ENCODE data around the gene PUSL1. TPM values are rescaled to one million over a fixed set of nuclear protein-coding genes. Genes with fewer than 3 reads are reported as not detected.

The PUSL1 gene
- total and polyA plus RNA-seq, 2 of the 13 experiments (the other 11 are each of a cell fraction or from before 2014, with no cell fraction given): 8.3 to 22.2 TPM

DNA sequence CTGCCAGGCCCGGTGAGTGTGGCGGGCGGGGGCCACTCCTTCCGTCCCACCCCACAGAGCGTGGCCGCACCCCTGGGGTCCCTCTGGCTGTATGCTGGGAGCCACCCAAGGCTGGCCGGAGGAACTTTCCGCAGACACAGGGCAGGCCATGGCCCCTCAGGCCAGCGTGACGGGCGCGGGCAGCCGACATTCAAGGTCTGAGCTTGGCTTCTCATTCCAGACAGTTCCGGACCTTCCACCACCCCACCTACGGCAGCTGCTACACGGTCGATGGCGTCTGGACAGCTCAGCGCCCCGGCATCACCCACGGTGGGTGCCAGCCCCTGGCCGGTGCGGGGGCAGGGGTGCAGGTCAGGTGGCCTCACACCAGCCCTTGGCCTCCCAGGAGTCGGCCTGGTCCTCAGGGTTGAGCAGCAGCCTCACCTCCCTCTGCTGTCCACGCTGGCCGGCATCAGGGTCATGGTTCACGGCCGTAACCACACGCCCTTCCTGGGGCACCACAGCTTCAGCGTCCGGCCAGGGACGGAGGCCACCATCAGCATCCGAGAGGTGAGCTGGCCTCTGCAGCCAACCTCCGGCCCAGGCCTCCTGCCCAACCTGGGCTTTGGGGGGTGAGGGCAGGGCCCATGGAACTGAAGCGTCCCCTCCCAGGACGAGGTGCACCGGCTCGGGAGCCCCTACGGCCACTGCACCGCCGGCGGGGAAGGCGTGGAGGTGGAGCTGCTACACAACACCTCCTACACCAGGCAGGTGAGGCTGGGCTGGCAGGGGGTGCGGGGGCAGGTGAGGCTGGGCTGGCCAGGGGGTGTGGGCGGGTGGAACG is 20.9 kb upstream of the PUSL1 start (continued):
- TF ChIP-seq, protein P1, sequence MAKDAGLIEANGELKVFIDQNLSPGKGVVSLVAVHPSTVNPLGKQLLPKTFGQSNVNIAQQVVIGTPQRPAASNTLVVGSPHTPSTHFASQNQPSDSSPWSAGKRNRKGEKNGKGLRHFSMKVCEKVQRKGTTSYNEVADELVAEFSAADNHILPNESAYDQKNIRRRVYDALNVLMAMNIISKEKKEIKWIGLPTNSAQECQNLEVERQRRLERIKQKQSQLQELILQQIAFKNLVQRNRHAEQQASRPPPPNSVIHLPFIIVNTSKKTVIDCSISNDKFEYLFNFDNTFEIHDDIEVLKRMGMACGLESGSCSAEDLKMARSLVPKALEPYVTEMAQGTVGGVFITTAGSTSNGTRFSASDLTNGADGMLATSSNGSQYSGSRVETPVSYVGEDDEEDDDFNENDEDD (CRISPR knock-in tag; IDR thresholded peaks at IDR 0.05; ENCODE audit: borderline replicate concordance): no peak
- TF ChIP-seq TBL1XR1 (IDR thresholded peaks at IDR 0.05; ENCODE audit: borderline replicate concordance, low read length, partially characterized antibody) (no peak), HOXA9 (CRISPR knock-in tag; IDR thresholded peaks at IDR 0.05; ENCODE audit: borderline replicate concordance) (no peak), CC2D1A (CRISPR knock-in tag; IDR thresholded peaks at IDR 0.05) (no peak), NCOR1 (IDR thresholded peaks at IDR 0.05; ENCODE audit: borderline replicate concordance, low read length) (no peak), DNMT1 (CRISPR knock-in tag; IDR thresholded peaks at IDR 0.05) (no peak), NFKBIZ (CRISPR knock-in tag; IDR thresholded peaks at IDR 0.05) (no peak), ZNF234 (CRISPR knock-in tag; conservative IDR thresholded peaks at IDR 0.05) (no peak), HOXA3 (CRISPR knock-in tag; IDR thresholded peaks at IDR 0.05) (peak; percentile 89), AGO2 (optimal IDR thresholded peaks at IDR 0.05; ENCODE audit: low read depth, low read length) (no peak), ZSCAN30 (CRISPR knock-in tag; IDR thresholded peaks at IDR 0.05) (no peak), ZNF790 (CRISPR knock-in tag; IDR thresholded peaks at IDR 0.05; ENCODE audit: borderline replicate concordance) (no peak), AKAP8 (CRISPR knock-in tag; IDR thresholded peaks at IDR 0.05) (no peak), RARA (CRISPR knock-in tag; IDR thresholded peaks at IDR 0.05) (peak; percentile 42; the same call in 1 of the 2 replicates), SRSF1 (optimal IDR thresholded peaks at IDR 0.05; ENCODE audit: low read depth, low read length) (no peak), KDM5A (IDR thresholded peaks at IDR 0.05; ENCODE audit: borderline replicate concordance, low read length) (no peak)
- TF ChIP-seq, protein P2, sequence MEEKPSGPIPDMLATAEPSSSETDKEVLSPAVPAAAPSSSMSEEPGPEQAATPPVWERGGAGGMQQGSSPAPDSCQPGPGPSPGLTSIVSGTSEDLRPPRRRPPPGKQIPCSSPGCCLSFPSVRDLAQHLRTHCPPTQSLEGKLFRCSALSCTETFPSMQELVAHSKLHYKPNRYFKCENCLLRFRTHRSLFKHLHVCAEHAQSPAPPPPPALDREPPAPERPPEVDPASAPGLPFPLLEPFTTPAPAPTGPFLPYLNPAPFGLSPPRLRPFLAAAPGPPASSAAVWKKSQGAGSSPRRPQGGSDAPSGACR (CRISPR knock-in tag; IDR thresholded peaks at IDR 0.05): no peak; the same call in 1 of the 2 replicates
- TF ChIP-seq, protein P3, sequence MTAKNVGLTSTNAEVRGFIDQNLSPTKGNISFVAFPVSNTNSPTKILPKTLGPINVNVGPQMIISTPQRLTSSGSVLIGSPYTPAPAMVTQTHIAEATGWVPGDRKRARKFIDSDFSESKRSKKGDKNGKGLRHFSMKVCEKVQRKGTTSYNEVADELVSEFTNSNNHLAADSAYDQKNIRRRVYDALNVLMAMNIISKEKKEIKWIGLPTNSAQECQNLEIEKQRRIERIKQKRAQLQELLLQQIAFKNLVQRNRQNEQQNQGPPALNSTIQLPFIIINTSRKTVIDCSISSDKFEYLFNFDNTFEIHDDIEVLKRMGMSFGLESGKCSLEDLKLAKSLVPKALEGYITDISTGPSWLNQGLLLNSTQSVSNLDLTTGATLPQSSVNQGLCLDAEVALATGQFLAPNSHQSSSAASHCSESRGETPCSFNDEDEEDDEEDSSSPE (CRISPR knock-in tag; IDR thresholded peaks at IDR 0.05): 0 out of 2 replicates have a peak, but pooled peaks have one; percentile 22
- TF ChIP-seq, protein P4, sequence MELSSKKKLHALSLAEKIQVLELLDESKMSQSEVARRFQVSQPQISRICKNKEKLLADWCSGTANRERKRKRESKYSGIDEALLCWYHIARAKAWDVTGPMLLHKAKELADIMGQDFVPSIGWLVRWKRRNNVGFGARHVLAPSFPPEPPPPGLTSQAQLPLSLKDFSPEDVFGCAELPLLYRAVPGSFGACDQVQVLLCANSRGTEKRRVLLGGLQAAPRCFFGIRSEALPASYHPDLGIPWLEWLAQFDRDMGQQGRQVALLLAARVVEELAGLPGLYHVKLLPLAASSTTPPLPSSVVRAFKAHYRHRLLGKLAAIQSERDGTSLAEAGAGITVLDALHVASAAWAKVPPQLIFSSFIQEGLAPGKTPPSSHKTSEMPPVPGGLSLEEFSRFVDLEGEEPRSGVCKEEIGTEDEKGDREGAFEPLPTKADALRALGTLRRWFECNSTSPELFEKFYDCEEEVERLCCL (CRISPR knock-in tag; IDR thresholded peaks at IDR 0.05; ENCODE audit: borderline replicate concordance): 0 out of 2 replicates have a peak, but pooled peaks have one; percentile 44
- TF ChIP-seq, protein P5, sequence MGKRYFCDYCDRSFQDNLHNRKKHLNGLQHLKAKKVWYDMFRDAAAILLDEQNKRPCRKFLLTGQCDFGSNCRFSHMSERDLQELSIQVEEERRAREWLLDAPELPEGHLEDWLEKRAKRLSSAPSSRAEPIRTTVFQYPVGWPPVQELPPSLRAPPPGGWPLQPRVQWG (CRISPR knock-in tag; IDR thresholded peaks at IDR 0.05; ENCODE audit: borderline replicate concordance, low read depth): no peak
- TF ChIP-seq, protein P6, sequence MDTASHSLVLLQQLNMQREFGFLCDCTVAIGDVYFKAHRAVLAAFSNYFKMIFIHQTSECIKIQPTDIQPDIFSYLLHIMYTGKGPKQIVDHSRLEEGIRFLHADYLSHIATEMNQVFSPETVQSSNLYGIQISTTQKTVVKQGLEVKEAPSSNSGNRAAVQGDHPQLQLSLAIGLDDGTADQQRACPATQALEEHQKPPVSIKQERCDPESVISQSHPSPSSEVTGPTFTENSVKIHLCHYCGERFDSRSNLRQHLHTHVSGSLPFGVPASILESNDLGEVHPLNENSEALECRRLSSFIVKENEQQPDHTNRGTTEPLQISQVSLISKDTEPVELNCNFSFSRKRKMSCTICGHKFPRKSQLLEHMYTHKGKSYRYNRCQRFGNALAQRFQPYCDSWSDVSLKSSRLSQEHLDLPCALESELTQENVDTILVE (CRISPR knock-in tag; IDR thresholded peaks at IDR 0.05): no peak
- TF ChIP-seq, protein P7, sequence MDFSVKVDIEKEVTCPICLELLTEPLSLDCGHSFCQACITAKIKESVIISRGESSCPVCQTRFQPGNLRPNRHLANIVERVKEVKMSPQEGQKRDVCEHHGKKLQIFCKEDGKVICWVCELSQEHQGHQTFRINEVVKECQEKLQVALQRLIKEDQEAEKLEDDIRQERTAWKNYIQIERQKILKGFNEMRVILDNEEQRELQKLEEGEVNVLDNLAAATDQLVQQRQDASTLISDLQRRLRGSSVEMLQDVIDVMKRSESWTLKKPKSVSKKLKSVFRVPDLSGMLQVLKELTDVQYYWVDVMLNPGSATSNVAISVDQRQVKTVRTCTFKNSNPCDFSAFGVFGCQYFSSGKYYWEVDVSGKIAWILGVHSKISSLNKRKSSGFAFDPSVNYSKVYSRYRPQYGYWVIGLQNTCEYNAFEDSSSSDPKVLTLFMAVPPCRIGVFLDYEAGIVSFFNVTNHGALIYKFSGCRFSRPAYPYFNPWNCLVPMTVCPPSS (IDR thresholded peaks at IDR 0.05): no peak

All from HepG2 (cell line).